22Rv1 (cell line): Measurements from ENCODE around the gene HOXC4.

Source experiments
- ZFX ChIP-seq: fragments of 450-650 bp; IDR thresholded peaks from 2 replicates; pipeline ENCODE4 v1.6.1; 2017; ENCODE audit warnings: antibody characterized with exemption, borderline replicate concordance
- TF ChIP-seq, protein P1 (sequence below): fragments of 450-650 bp; IDR thresholded peaks from 2 replicates; pipeline ENCODE4 v1.5.1; 2017; ENCODE audit warnings: mild to moderate bottlenecking

DNA sequence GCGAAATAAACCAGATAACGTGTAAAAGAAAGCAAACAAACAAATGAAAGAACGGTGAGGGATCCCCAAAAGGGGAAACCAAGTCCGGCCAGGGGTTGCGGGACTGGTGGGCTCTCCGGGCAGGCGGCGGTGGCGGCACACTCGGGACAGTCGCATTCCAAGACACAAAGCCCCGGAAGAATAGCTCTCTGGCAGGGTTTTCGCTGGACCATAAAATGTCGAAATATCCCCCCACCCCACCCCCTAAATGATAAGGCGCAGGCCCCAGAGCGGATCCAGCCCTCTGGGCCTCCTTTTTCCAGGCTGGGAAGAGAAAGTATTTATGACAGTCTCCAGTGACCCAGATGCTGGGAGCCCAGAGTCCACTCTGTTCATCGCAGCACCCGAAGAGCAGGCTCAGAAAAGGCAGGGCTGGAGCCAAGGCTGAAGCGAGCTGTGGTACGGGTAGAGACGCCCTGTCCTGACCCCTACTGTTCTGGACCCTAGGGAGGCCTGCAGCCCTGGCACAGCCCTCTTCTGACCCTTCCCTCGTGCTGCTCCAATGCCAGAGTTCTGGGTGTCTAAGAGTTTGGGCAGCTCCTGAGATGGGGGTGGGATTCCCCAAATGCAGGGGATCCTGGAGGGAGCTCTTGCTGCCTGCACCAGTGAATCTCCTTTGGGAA lies 46.9 kb upstream of the HOXC4 start:
- TF ChIP-seq, protein P1, sequence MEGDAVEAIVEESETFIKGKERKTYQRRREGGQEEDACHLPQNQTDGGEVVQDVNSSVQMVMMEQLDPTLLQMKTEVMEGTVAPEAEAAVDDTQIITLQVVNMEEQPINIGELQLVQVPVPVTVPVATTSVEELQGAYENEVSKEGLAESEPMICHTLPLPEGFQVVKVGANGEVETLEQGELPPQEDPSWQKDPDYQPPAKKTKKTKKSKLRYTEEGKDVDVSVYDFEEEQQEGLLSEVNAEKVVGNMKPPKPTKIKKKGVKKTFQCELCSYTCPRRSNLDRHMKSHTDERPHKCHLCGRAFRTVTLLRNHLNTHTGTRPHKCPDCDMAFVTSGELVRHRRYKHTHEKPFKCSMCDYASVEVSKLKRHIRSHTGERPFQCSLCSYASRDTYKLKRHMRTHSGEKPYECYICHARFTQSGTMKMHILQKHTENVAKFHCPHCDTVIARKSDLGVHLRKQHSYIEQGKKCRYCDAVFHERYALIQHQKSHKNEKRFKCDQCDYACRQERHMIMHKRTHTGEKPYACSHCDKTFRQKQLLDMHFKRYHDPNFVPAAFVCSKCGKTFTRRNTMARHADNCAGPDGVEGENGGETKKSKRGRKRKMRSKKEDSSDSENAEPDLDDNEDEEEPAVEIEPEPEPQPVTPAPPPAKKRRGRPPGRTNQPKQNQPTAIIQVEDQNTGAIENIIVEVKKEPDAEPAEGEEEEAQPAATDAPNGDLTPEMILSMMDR, result no peak
- no peak for TF ChIP-seq ZFX
